Pericardium fibroblast (primary cell): ENCODE data around the gene CCL4L2. TPM values are rescaled to one million over a fixed set of nuclear protein-coding genes. Genes with fewer than 3 reads are reported as not detected.

Experiments
- total RNA-seq: library from RNA; depleted of rRNA; stranded (reverse); fragments of >200 nt; gene quantifications from 2 replicates; pipeline ENCODE4 v1.2.3, GENCODE V29; 2015

Gene CCL4L2
- not detected in 2 replicates for total RNA-seq

GRCh38 chr17:36210439-36211211, at the start of gene CCL4L2:
Gene CCL4L2 (plus strand): TSS chr17:36211063.

DNA sequence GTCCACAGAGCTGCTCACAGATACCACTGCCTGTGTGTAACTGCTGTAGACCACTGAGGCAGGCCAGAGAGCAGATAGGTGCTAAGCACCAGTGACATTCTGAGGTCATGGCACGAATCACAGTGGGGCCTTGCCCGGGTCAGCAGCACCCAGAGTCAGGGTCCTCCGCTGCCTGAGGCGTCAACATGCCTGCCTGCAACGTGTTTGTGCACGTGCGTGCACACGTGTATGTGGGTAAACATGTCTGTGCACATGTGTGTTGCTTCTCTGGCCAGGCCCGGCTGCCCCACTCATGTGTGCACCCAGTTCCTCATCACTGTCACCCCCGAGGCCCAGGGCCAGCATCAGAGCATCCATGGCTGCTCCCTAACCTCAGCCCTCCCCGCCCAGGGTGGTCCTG, 34.3 kb upstream of the CCL4L2 start, which contains the start of gene TBC1D3B:
Gene TBC1D3B, minus strand, starts transcription at position 101 of the 400 bp plus-strand sequence. CDS start 1,586 bp downstream, outside the sequence.

Other genes with a start within 250 kb of the CCL4L2 start
- not detected in 2 replicates for gene CCL16, start 229.6 kb upstream of the CCL4L2 start, total RNA-seq
- not detected in 2 replicates for gene CCL14, start 224.3 kb upstream of the CCL4L2 start, total RNA-seq
- gene CCL15, start 209.5 kb upstream of the CCL4L2 start, total RNA-seq, result not detected in 2 replicates
- not detected in 2 replicates for gene CCL23, start 193.1 kb upstream of the CCL4L2 start, total RNA-seq
- gene CCL18, start 146.8 kb upstream of the CCL4L2 start, total RNA-seq, result not detected in 2 replicates
- not detected in 2 replicates for gene CCL3, start 120.9 kb upstream of the CCL4L2 start, total RNA-seq
- gene CCL4, start 107.2 kb upstream of the CCL4L2 start, total RNA-seq, result not detected in 2 replicates
- gene TBC1D3B, start 34.4 kb upstream of the CCL4L2 start, total RNA-seq, result not detected in 2 replicates
- gene CCL3L1, start 14.3 kb upstream of the CCL4L2 start, total RNA-seq, result not detected in 2 replicates
- gene TBC1D3I, start 53.5 kb downstream of the CCL4L2 start, total RNA-seq, result not detected in 2 replicates
- gene TBC1D3G, start 112.8 kb downstream of the CCL4L2 start, total RNA-seq, result under 0.01 TPM in 1 of 2 replicates, not detected in the other
- not detected in 2 replicates for gene TBC1D3H, start 177.4 kb downstream of the CCL4L2 start, total RNA-seq